Keratinocyte (primary cell): ENCODE results near the gene RAB9A. TPM values are rescaled to one million over a fixed set of nuclear protein-coding genes. Genes with fewer than 3 reads are reported as not detected.

ENCODE experiments used
- DNase-seq: peaks from one replicate; pipeline ENCODE4 v3.0.0-alpha.2; 2011; ENCODE audit warnings: low read depth, missing footprints, low spot score
- FAIRE-seq: peaks from 2 replicates; lab custom pipeline; 2011; peaks lifted over from hg19 to GRCh38; lab: Jason Lieb, UNC
- H2AFZ ChIP-seq: 2 replicates; pipeline ENCODE4 v1.6.0; 2012; ENCODE audit warnings: low read length, control low read depth, inconsistent platforms; ENCODE audit not compliant: control insufficient read depth
- H3K27ac ChIP-seq: 2 replicates; pipeline ENCODE4 v1.5.1; 2011; ENCODE audit warnings: low read length; ENCODE audit not compliant: control insufficient read depth, insufficient read depth
- H3K27me3 ChIP-seq: 3 replicates; pipeline ENCODE4 v1.6.0; 2011; ENCODE audit warnings: low read length; ENCODE audit not compliant: control insufficient read depth, insufficient read depth; ENCODE audit errors: extremely low read depth
- H3K36me3 ChIP-seq, 2 experiments: 2 replicates in 1 of 2; 3 replicates in 1 of 2; pipeline ENCODE4 v1.5.1; 2011; ENCODE audit warnings: low read length in 2 of 2, mild to moderate bottlenecking in 1 of 2; ENCODE audit not compliant: control insufficient read depth in 2 of 2, insufficient read depth in 2 of 2; ENCODE audit errors: extremely low read depth in 1 of 2
- H3K4me1 ChIP-seq: 3 replicates; pipeline ENCODE4 v1.5.1; 2011; ENCODE audit warnings: low read length; ENCODE audit not compliant: control insufficient read depth, insufficient read depth; ENCODE audit errors: extremely low read depth
- H3K4me2 ChIP-seq: 3 replicates; pipeline ENCODE4 v1.6.0; 2011; ENCODE audit warnings: low read depth, low read length; ENCODE audit not compliant: control insufficient read depth, insufficient read depth; ENCODE audit errors: extremely low read depth
- H3K4me3 ChIP-seq, 3 experiments: fragments of 200-600 bp in 1 of 3; sonication (generic) in 1 of 3; 2 replicates in 2 of 3; 3 replicates in 1 of 3; pipeline ENCODE4 v1.5.1; 2011 to 2016; ENCODE audit warnings: low read length in 3 of 3, mild to moderate bottlenecking in 3 of 3, control low read depth in 2 of 3, inconsistent platforms in 1 of 3, low read depth in 1 of 3, mixed read lengths in 1 of 3, mixed run types in 1 of 3, moderate library complexity in 1 of 3; ENCODE audit not compliant: control insufficient read depth in 2 of 3, insufficient read depth in 2 of 3; ENCODE audit errors: extremely low read depth in 1 of 3
- H3K79me2 ChIP-seq: 2 replicates; pipeline ENCODE4 v1.6.0; 2012; ENCODE audit warnings: low read length; ENCODE audit not compliant: control insufficient read depth, insufficient read depth
- H3K9ac ChIP-seq: 3 replicates; pipeline ENCODE4 v1.6.0; 2011; ENCODE audit warnings: low read length; ENCODE audit not compliant: control insufficient read depth, insufficient read depth; ENCODE audit errors: extremely low read depth
- H3K9me1 ChIP-seq: 3 replicates; pipeline ENCODE4 v1.6.0; 2011; ENCODE audit warnings: low read length; ENCODE audit not compliant: control insufficient read depth, insufficient read depth; ENCODE audit errors: extremely low read depth
- H3K9me3 ChIP-seq: 2 replicates; pipeline ENCODE4 v1.5.1; 2012; ENCODE audit warnings: low read depth, low read length; ENCODE audit not compliant: control insufficient read depth
- H4K20me1 ChIP-seq: 3 replicates; pipeline ENCODE4 v1.6.0; 2011; ENCODE audit warnings: low read length; ENCODE audit not compliant: control insufficient read depth, insufficient read depth; ENCODE audit errors: extremely low read depth
- EZH2 ChIP-seq: IDR thresholded peaks from one replicate; pipeline ENCODE4 v1.6.1; 2012; ENCODE audit warnings: inconsistent platforms, mild to moderate bottlenecking, low read length, moderate library complexity
- dilution Hi-C: fragments of 300-500 bp; cut with MboI; formaldehyde crosslinking; loops from one replicate; pipeline ENCODE4 v1.7.0; 2020; ENCODE audit warnings: low sequenced_read_pairs; ENCODE audit not compliant: extremely low pct_ligation_motif_present
- polyA plus RNA-seq, 5 experiments: library from polyadenylated mRNA; depleted of rRNA in 3 of 5; stranded (reverse) in 3 of 5; stranded (forward) in 1 of 5; unstranded in 1 of 5; fragments of >200 nt; gene quantifications; 1 replicate in 1 of 5; 2 replicates in 3 of 5; 3 replicates in 1 of 5; pipeline versions ENCODE4 v1.2.1 to v1.2.3, GENCODE V29; 2011 to 2012; ENCODE audit warnings: missing spikeins in 2 of 5, low read depth in 1 of 5, low replicate concordance in 1 of 5
- TF ChIP-seq, protein P1 (sequence below), 3 experiments: IDR thresholded peaks in 1 of 3; conservative IDR thresholded peaks in 1 of 3; optimal IDR thresholded peaks in 1 of 3; 2 replicates in 2 of 3; 3 replicates in 1 of 3; pipeline versions ENCODE3 to v1.5.1; 2011; ENCODE audit warnings: low read length in 3 of 3, mild to moderate bottlenecking in 3 of 3, moderate library complexity in 2 of 3, control low read depth in 1 of 3, inconsistent platforms in 1 of 3; ENCODE audit not compliant: insufficient read depth in 2 of 3; ENCODE audit errors: extremely low read depth in 1 of 3

The RAB9A gene
- polyA plus RNA-seq, 1 donor (not counting 4 experiments of a cell fraction or from before 2014, with no cell fraction given), result 46.0 TPM

GRCh38 chrX:13756381-13756780 lies 67.5 kb downstream of the RAB9A start:
- Histone ChIP-seq H3K9me3 (no peaks in the 10 kb centered on the region), H3K27ac (no peak overlapping the region), H3K79me2 (no peaks in the 10 kb centered on the region), H4K20me1 (no peaks in the 10 kb centered on the region), H3K36me3 (peaks cover 18 to 20% of the 10 kb centered on the region in 2 experiments), H3K9ac (no peak overlapping the region), H3K4me1 (peaks cover 9% of the 10 kb centered on the region), H2AFZ (no peak overlapping the region), H3K27me3 (no peaks in the 10 kb centered on the region), H3K4me2 (no peak overlapping the region), H3K4me3 (no peak overlapping the region), H3K9me1 (no peaks in the 10 kb centered on the region)
- FAIRE-seq (no peak), DNase-seq (no peak)
- TF ChIP-seq, protein P1, sequence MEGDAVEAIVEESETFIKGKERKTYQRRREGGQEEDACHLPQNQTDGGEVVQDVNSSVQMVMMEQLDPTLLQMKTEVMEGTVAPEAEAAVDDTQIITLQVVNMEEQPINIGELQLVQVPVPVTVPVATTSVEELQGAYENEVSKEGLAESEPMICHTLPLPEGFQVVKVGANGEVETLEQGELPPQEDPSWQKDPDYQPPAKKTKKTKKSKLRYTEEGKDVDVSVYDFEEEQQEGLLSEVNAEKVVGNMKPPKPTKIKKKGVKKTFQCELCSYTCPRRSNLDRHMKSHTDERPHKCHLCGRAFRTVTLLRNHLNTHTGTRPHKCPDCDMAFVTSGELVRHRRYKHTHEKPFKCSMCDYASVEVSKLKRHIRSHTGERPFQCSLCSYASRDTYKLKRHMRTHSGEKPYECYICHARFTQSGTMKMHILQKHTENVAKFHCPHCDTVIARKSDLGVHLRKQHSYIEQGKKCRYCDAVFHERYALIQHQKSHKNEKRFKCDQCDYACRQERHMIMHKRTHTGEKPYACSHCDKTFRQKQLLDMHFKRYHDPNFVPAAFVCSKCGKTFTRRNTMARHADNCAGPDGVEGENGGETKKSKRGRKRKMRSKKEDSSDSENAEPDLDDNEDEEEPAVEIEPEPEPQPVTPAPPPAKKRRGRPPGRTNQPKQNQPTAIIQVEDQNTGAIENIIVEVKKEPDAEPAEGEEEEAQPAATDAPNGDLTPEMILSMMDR (optimal IDR thresholded peaks at IDR 0.05 in 1 of 3, IDR thresholded peaks at IDR 0.05 in 1 of 3, conservative IDR thresholded peaks at IDR 0.05 in 1 of 3; ENCODE audit: extremely low read depth in 1 of 3, insufficient read depth in 2 of 3, low read length in 3 of 3), result no peak
- TF ChIP-seq EZH2, result no peak
- dilution Hi-C loops, result no loop called here

- no peak for FAIRE-seq
Observed at GRCh38 chrX:13759152-13759718, 70.3 kb downstream of the RAB9A start.

More at GRCh38 chrX:13759152-13759718, 70.3 kb downstream of the RAB9A start:
- Histone ChIP-seq H2AFZ (no peak overlapping the region), H3K4me3 (no peak overlapping the region), H3K27ac (no peak overlapping the region), H3K9ac (no peak overlapping the region), H3K4me2 (no peak overlapping the region), H3K27me3 (no peaks in the 10 kb centered on the region), H3K9me3 (no peaks in the 10 kb centered on the region), H4K20me1 (no peaks in the 10 kb centered on the region), H3K9me1 (no peaks in the 10 kb centered on the region), H3K36me3 (peaks cover 24% of the 10 kb centered on the region in 2 experiments), H3K79me2 (no peaks in the 10 kb centered on the region), H3K4me1 (no peaks in the 10 kb centered on the region)
- no peak for TF ChIP-seq EZH2
- TF ChIP-seq, protein P1 (optimal IDR thresholded peaks at IDR 0.05 in 1 of 3, IDR thresholded peaks at IDR 0.05 in 1 of 3, conservative IDR thresholded peaks at IDR 0.05 in 1 of 3; ENCODE audit: extremely low read depth in 1 of 3, insufficient read depth in 2 of 3, low read length in 3 of 3), result no peak
- dilution Hi-C loops, result no loop called here
- no peak for DNase-seq

Other genes starting within 250 kb of the RAB9A start
- gene EGFL6, start 119.5 kb upstream of the RAB9A start, polyA plus RNA-seq, result 0.06 to 1.0 TPM (median 0.38 TPM) in 3 replicates
- gene TCEANC, start 36.0 kb upstream of the RAB9A start, polyA plus RNA-seq, result 0.88 to 1.8 TPM (median 1.8 TPM) in 3 replicates
- 11.9 to 20.8 TPM (median 19.0 TPM) in 3 replicates for gene TRAPPC2, start 45.5 kb downstream of the RAB9A start, polyA plus RNA-seq
- 10.6 to 18.3 TPM (median 17.0 TPM) in 3 replicates for gene OFD1, start 45.6 kb downstream of the RAB9A start, polyA plus RNA-seq
- 0.09 to 0.35 TPM (median 0.26 TPM) in 3 replicates for gene GPM6B, start 128.0 kb downstream of the RAB9A start, polyA plus RNA-seq